ENCODE results near the gene SPSB4.
"Not testable (repeated sequence)": the region's sequence is repeated elsewhere in the genome, so short reads cannot be mapped to it uniquely, and the experiment has no call there.

The SPSB4 gene

DNA sequence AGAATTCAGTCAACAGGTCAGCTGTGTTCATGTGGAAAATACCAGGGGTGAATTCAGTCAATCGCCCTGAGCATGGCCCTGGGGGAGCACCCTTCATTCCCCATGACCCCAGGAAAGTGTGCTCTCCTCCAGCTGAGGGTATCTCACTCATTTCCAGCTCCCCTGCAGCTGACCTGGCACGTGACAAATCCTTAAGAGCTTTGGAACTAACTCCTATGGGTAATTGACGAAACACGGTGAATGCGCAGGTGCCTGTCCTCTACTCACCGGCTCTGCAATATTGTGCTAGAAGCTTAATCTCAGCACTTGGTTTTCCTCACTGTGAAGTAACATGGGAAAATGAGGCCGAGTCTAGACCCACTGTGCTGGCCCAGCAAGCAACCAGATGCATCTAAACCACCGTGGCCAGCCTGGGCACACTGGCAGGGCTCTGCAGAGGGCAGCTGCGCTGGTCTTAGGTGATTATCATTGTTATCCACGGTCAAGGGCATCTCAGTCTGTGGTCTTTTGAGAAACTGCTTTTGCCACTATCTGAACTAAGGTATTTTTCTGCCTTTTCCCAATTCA, 63.1 kb downstream of the SPSB4 start:
- no peak for FAIRE-seq
- no peak for DNase-seq (ENCODE audit: insufficient read length)
- no peak for TF ChIP-seq POLR2A (IDR thresholded peaks at IDR 0.05; ENCODE audit: low read depth, low read length)
- no peak for TF ChIP-seq TAF1 (IDR thresholded peaks at IDR 0.05; ENCODE audit: borderline replicate concordance, low read depth, low read length)
- no peak for TF ChIP-seq POLR2AphosphoS5 (IDR thresholded peaks at IDR 0.05; ENCODE audit: low read depth, low read length)

DNA sequence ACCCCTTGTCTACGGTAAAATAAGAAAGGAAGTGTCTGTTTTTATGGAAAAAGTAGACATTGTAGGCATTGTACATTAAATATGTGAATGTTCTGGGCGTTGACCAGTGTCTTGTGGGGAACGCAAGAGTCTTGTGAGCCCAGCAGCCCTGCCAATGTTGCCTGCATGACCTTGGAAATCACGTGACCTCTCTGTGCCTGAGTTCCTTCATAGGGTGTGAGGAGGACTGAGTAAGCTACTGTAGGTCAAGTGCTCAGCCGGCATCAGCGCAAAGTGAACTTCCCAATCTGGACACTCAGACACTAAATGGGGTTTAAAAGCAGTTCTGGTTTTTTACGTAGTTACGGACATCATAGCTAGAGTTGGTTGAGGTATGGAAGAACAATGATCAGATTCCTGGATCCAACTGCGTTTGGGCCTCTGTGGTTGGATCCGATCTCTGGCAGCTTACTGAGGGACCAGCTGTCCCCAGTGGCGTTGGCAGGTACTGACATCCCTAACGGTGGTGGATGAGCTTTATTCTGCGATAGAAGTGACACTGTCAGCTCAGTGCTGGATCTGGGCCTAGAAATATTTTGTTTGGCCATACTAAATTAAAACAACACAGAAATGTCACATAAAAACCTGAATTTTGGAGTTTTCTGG, 63.8 kb downstream of the SPSB4 start:
- FAIRE-seq, result no peak
- TF ChIP-seq TAF1 (IDR thresholded peaks at IDR 0.05; ENCODE audit: borderline replicate concordance, low read depth, low read length) (no peak), POLR2A (IDR thresholded peaks at IDR 0.05; ENCODE audit: low read depth, low read length) (no peak), POLR2AphosphoS5 (IDR thresholded peaks at IDR 0.05; ENCODE audit: low read depth, low read length) (no peak)
- DNase-seq (ENCODE audit: insufficient read length), result no peak

DNA sequence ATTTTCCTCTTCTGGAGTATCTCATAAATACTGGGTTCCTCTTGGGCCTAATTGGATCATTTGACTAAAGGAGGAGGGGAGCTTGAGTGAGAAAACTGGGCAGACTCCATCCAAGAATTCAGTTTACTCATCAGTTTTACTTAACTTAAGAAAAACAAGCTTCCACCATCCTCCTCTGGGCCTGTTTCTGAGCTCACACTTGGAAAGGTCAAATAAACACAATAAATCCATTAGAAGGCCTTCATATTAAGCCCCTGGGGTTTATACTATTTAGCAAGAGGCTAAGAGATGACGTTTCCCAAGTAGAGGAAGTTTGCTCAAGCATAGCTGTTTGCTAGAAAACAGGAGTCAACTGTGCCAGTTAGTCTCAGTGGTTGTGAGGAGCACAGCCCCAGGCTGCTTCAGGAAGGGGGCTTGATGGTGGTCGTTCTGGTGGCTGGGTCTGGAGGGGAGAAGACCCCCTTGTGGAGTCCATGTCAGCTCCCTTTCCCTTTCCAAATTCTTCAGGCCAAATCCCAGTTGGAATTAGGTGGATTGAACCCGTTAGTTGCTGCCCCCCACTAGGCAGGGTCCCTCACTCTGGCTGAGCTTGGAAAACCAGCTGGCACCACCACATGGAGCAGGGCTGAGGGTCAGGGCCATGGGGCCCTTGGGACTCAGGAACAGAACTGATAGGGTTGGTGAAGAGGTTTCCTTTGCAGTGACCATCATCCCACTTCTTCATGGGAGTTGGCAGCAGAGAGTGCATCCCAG, 64.8 kb downstream of the SPSB4 start:
- no peak for FAIRE-seq
- no peak for TF ChIP-seq POLR2A (IDR thresholded peaks at IDR 0.05; ENCODE audit: low read depth, low read length)
- no peak for DNase-seq (ENCODE audit: insufficient read length)

DNA sequence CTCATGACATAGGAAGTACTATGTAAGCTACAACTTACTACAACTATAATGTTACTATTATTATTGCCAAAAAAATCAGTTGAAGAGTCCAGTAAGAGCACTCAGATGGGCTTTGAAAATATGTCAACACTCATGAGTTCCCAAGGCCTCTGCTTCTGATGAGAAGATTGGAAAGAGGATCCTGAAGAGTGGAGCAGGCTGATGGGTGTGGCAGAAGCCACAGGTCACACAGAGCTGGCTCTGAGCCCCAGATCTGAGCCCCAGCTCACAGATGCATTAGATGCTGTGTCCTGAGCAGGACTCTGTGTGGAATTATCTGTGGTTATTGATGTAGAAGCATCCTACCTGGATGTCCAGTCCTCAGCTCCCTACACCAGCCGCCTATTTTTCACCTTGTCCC, 65.6 kb downstream of the SPSB4 start:
- TF ChIP-seq POLR2AphosphoS5 (IDR thresholded peaks at IDR 0.05; ENCODE audit: low read depth, low read length) (no peak), TAF1 (IDR thresholded peaks at IDR 0.05; ENCODE audit: borderline replicate concordance, low read depth, low read length) (no peak), POLR2A (IDR thresholded peaks at IDR 0.05; ENCODE audit: low read depth, low read length) (no peak)
- FAIRE-seq (no peak), DNase-seq (ENCODE audit: insufficient read length) (no peak)

DNA sequence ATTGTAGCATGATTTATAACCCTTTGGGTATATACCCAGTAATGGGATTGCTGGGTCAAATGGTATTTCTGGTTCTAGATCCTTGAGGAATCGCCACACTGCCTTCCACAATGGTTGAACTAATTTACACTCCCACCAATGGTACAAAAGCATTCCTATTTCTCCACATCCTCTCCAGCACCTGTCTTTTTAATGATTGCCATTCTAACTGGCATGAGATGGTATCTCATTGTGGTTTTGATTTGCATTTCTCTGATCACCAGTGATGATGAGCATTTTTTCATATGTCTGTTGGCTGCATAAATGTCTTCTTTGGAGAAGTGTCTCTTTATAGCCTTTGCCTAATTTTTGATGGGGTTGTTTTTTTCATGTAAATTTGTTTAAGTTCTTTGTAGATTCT, 66.8 kb downstream of the SPSB4 start:
- DNase-seq (ENCODE audit: insufficient read length); FAIRE-seq: not testable (repeated sequence)

DNA sequence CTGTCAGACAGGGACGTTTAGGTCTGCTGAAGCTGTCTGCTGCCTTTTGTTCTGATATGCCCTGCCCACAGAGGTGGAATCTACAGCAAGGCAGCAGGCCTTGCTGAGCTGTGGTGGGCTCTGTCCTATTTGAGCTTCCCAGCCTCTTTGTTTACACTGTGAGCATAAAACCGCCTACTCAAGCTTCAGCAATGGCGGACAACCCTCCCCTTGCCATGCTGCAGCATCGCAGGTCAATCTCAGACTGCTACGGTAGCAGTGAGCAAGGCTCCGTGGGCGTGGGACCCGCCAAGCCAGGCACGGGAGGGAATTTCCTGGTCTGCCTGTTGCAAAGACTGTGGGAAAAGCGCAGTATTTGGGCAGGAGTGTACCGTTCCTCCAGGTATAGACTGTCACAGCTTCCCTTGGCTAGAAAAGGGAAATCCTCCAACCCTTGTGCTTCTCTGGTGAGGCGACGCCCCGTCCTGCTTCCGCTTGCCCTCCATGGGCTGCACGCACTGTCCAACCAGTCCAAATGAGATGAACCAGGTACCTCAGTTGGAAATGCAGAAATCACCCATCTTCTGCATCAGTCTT, 71.4 kb downstream of the SPSB4 start:
- DNase-seq (ENCODE audit: insufficient read length) (no peak), FAIRE-seq (no peak)

DNA sequence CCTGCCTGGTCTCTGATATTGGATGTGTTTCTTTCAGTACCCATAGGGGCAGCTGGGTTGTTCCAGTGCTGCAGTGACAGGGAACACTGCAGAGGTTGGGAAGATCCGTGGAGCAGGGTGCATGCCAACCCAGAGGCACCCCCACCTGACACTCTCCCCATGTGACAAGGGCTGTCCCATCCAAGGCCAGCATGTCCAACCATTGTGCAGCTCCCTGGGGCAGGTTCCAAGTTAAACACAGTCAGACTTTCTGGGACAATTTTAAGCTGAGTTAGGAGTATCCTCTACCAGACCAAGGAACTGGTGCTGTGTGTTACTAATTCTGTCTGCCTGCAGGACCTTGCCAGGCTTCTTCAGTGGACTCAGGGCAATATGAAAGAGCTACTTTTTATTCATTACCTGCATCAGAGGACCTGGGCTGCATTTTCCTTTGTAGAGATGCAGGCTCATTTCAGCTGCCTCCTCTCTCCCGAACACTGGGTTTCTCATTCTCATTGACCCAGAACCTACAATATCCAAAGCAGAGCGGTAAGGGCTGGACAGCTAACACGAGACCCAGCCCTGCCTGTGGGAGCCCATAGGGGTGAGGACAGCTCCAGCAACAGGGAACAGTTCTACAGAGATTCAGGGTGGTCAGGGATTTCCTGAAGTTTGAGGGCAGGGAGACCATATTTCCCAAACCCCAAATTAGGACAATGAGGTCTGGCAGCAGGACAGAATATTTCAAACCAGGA, 72.7 kb downstream of the SPSB4 start:
- no peak for DNase-seq (ENCODE audit: insufficient read length)
- TF ChIP-seq POLR2AphosphoS5 (IDR thresholded peaks at IDR 0.05; ENCODE audit: low read depth, low read length) (no peak), TAF1 (IDR thresholded peaks at IDR 0.05; ENCODE audit: borderline replicate concordance, low read depth, low read length) (no peak), POLR2A (IDR thresholded peaks at IDR 0.05; ENCODE audit: low read depth, low read length) (no peak)
- FAIRE-seq, result no peak

More for the DNA sequence above, 71.4 kb downstream of the SPSB4 start:
- TF ChIP-seq POLR2A (IDR thresholded peaks at IDR 0.05; ENCODE audit: low read depth, low read length) (no peak), TAF1 (IDR thresholded peaks at IDR 0.05; ENCODE audit: borderline replicate concordance, low read depth, low read length) (no peak), POLR2AphosphoS5 (IDR thresholded peaks at IDR 0.05; ENCODE audit: low read depth, low read length) (no peak)

DNA sequence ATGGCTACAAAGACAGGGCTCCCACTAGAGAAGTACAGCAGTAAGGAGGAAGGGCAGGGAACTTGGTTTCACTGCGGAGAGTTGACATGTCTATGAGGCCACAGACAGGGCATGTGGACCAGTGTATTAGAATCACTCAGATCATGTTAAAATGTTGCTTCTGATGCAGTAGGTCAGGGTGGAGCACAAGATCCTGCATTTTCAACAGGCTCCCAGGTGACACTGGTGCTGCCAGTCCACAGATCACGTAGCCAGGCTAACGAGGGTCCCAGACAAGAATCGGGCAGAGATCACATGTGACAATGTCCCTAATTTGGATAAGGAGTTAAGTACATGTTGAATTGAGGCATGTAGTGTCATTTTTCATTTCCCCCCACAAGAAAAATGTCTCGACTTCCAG, 73.6 kb downstream of the SPSB4 start:
- FAIRE-seq, result no peak
- no peak for DNase-seq (ENCODE audit: insufficient read length)
- TF ChIP-seq TAF1 (IDR thresholded peaks at IDR 0.05; ENCODE audit: borderline replicate concordance, low read depth, low read length), result no peak
- no peak for TF ChIP-seq POLR2A (IDR thresholded peaks at IDR 0.05; ENCODE audit: low read depth, low read length)
- no peak for TF ChIP-seq POLR2AphosphoS5 (IDR thresholded peaks at IDR 0.05; ENCODE audit: low read depth, low read length)

DNA sequence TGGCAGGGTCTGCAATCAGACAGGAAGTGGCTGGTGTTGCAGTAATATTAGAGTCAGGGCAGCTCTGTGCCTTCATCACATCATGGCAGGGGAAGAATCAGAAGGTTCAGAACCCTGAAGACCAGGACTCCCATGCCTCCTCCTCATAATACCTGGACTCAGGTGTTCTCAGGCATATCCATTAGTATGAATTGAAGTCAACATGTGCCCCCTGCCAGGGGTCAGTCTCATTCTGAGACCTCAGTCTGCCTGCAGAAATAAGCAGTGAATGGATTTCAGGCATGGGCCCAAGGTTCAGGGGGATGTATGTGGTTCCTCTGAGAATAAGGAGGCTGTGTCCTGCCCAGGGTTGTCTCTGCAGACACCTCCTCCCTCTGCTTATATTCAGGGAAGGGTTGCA, 74.2 kb downstream of the SPSB4 start:
- DNase-seq (ENCODE audit: insufficient read length) (no peak), FAIRE-seq (no peak)
- TF ChIP-seq POLR2AphosphoS5 (IDR thresholded peaks at IDR 0.05; ENCODE audit: low read depth, low read length) (no peak), TAF1 (IDR thresholded peaks at IDR 0.05; ENCODE audit: borderline replicate concordance, low read depth, low read length) (no peak), POLR2A (IDR thresholded peaks at IDR 0.05; ENCODE audit: low read depth, low read length) (no peak)

DNA sequence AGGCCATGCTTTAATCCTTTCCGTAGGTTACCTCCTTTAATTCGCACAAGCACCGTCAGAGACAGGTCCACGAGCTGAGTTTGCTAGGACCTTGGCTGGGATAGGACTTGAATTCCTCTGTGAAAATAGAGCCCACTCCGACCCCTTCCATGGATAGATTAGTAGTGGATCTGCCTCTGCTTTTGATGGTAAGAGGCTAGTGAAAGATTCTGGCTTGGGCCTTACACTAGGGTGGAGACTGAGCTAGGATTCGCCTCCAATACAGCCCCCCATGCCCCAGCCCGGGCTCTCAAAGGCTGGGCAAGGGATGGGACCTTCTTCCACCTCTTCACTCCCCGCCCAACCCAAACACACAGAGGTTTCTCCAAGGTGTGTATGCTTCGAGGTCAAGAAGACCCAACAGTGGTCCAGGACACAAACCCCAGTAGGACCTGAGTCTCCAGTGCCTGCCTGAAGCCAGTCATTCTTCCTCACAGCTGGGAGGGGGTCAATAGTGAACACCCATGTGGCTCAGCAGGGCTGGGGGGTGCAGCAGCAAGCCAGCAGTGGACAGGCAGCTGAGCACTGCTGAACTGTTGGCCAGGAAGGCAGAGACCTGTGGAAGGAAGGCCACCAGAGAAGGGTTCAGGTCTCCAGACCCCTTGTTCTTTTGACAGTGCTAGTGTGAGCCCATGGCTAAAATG, 75.7 kb downstream of the SPSB4 start:
- FAIRE-seq, result no peak
- TF ChIP-seq TAF1 (IDR thresholded peaks at IDR 0.05; ENCODE audit: borderline replicate concordance, low read depth, low read length) (no peak), POLR2A (IDR thresholded peaks at IDR 0.05; ENCODE audit: low read depth, low read length) (no peak), POLR2AphosphoS5 (IDR thresholded peaks at IDR 0.05; ENCODE audit: low read depth, low read length) (no peak)
- no peak for DNase-seq (ENCODE audit: insufficient read length)
